Measurements from ENCODE around the gene FYCO1.
A peak's percentile ranks its signal among the peaks of the same experiment; 100 is the strongest.

FYCO1 gene

DNA sequence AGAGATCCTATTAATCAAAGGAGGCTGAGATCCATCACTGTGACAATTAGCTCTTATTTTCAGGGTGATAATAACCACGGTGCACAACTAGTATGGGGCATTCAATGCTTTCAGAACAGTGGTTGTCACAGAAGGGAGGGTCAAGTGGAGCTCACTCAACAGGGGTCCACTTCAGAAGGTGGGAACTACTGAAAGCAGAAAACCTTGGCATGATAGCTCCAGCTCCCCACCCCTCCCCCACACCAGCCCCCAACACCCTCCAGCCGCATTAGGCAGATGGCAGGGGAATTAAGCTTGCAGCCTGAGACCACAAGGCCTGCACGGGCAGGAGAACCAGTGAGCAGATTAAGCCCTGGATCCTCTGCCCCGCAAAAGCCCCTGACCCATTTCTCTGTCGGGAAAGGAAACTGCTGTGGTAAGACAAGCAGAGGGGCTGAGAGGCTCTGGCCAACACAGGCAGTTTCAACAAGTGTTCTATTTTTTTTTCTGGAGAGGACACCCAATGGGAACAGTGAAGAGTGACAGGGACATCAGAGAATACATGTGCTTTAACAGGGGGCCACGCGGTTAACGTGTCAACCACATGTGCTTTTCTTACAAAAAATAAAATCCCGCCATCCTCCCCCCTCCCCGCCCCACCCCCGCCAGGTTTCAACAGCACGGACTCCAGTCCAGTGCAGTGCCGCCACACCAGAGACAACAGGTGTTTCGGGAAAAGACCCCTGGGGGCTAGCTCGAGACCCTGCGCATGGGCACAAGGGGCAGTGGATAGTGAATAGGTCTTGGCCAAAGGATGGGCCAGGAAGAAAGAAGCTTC, 997 bp downstream of the FYCO1 start:
- no peak for TF ChIP-seq ZNF274 (IDR thresholded peaks at IDR 0.05; ENCODE audit: low read depth, low read length)
- H3K4me3 ChIP-seq (ENCODE audit: low read length): peak overlapping the region; percentile 64

DNA sequence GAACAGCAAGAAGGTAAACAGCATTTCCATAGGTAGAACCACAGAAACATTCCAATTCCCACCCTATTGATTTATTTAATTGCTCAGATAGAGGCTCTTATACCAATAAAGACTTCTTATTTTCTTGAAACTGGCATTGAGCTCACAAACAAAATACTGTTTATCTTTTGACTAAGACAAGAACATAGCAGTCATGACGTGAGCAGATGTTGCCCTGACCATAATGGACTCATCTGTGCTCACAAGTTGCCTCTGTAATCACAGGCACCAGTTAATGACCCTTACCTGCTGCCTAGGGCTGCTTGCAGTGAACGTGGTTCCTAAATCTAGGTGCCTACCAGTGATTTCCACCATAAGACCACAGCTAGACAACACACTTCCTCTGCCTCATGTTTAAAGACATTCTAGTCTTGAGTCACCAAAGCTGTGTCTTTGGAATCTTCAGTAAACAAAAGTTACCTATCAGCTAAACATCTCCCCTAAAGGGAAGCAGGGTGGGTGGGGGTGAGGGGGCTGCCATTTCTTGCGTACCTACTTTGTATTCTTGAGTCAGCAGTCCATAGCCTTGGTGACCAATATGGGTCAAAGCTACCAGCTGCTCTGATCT, 2.1 kb downstream of the FYCO1 start:
- TF ChIP-seq ZNF274 (IDR thresholded peaks at IDR 0.05; ENCODE audit: low read depth, low read length): no peak
- no peak overlapping the region for H3K4me3 ChIP-seq (ENCODE audit: low read length)

DNA sequence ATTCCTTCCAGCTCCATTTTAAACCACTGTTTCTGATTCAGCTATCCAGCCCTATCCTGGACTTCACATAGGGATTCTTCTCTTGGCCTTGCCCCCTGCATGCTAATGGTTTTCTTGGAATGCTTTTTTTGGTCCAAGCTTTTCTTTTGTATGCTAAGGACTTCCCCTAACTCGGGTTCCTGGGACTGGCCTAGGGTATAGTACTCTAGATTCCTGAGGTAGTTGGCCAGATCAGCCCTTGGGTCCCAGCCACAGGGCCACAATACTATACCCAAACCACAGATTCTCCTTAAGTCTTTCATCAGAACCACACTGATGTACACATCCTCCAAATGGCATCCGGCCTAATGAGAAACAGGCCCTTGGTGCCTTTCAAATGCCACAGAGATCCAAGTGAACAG, 2.8 kb downstream of the FYCO1 start:
- no peak for TF ChIP-seq ZNF274 (IDR thresholded peaks at IDR 0.05; ENCODE audit: low read depth, low read length)
- H3K4me3 ChIP-seq (ENCODE audit: low read length): no peak overlapping the region

DNA sequence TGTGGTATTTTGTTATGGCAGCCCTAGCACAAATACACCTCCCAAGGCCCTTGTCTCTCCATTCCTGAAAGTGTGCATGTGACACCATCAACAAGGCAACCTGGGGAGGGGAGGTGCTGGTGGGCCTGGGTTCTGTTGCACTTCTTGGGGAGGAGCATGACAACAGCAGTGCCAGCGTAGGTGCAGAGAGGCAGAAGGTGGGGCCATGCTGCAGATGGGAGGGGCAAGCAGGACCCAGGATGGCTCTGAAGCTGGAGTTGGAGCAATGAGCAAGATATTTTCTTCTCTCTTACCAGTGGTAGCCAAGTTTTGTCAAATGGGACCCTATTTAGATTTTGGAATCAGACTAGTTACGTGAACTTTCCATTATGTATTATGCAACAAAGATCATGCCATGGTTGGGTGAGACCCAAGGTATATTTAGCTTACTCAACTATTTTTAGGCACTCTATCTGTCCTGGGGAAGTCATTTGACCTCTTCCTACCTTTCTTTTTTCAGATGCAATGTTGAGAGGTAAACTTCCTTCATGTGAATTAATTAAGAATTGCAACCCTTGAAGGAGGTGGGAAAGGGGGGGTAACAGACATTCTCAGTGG, 3.4 kb downstream of the FYCO1 start:
- TF ChIP-seq ZNF274 (IDR thresholded peaks at IDR 0.05; ENCODE audit: low read depth, low read length): no peak
- H3K4me3 ChIP-seq (ENCODE audit: low read length): no peak overlapping the region

DNA sequence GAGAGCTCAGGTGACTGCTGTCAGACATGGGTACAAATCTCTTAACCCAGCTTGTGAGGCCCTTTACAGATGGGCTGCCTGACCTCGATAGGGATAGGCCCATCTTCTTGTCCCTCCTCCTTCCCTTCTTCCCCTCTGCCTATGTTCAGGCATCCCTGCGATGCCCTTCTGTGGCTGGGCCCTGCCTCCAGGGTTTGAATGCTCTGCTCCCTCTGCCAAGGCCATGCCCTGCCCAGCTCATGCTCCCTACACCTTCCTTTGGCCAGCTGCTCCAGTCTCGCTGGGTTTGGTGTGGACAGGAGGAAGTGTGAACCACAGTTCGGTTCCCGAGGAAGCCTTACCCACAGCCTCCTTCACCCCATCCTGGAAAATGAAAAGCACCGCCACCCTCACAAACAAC, 4.3 kb downstream of the FYCO1 start:
- no peak overlapping the region for H3K4me3 ChIP-seq (ENCODE audit: low read length)
- TF ChIP-seq ZNF274 (IDR thresholded peaks at IDR 0.05; ENCODE audit: low read depth, low read length): no peak

DNA sequence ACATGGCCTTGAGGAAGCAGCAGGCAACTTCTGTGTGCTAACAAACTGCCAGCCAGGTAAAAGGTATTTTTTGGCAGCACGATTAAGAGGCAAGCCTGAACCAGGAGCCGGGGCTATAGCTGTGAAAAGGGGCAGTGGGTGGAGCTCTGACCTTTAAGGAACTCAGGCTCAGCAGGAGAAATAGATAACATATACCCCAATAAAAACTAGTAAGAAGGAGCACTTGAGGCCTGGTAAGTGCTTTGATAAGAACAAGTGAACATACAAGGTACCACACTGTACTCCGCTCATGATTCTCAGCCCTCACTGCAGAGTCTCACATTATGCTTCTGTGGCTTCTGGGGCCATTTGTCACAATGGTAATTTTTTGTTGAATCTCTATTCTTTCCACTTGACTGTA, 5.4 kb downstream of the FYCO1 start:
- TF ChIP-seq ZNF274 (IDR thresholded peaks at IDR 0.05; ENCODE audit: low read depth, low read length): no peak

DNA sequence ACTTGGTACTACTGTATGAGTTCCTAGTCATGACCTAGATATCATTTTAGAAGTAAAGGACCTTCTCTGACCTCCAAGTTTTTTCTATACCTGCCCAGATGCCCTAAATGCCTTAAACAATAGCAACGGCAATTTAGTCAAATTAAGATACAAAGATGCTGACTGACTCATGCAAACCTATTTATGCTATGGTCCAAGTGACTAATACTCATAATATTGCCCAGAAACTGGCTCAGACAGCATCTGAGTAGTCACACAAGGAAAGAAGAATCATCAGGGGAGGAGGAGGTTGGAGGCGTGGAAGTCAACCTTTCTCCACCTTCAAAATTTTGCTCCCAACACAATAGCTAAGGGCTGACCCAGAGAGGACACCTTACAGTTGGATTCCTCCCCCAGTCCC, 6.8 kb downstream of the FYCO1 start:
- no peak for TF ChIP-seq ZNF274 (IDR thresholded peaks at IDR 0.05; ENCODE audit: low read depth, low read length)

More for the DNA sequence above, 5.4 kb downstream of the FYCO1 start:
- H3K4me3 ChIP-seq (ENCODE audit: low read length): no peak overlapping the region

DNA sequence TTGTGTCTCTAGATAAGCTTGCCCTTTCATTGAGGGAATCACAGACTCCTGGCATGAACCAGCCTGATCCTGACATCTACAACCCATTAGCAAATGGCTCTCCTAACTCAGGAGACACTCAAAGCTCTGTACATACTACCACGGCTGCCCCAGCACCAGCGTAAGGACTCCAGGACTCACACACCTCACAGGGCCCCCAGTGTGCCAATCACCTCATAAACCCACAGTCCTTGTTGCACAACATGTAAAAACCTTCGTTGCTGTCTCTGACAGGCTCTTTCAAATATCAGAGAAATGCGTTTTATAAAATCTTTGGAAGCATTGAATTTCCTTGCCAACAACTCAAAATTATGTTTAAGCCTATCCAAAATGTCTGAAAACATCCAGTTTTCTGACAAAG, 7.3 kb downstream of the FYCO1 start:
- no peak overlapping the region for H3K4me3 ChIP-seq (ENCODE audit: low read length)
- no peak for TF ChIP-seq ZNF274 (IDR thresholded peaks at IDR 0.05; ENCODE audit: low read depth, low read length)

More for the DNA sequence above, 6.8 kb downstream of the FYCO1 start:
- H3K4me3 ChIP-seq (ENCODE audit: low read length): no peak overlapping the region

DNA sequence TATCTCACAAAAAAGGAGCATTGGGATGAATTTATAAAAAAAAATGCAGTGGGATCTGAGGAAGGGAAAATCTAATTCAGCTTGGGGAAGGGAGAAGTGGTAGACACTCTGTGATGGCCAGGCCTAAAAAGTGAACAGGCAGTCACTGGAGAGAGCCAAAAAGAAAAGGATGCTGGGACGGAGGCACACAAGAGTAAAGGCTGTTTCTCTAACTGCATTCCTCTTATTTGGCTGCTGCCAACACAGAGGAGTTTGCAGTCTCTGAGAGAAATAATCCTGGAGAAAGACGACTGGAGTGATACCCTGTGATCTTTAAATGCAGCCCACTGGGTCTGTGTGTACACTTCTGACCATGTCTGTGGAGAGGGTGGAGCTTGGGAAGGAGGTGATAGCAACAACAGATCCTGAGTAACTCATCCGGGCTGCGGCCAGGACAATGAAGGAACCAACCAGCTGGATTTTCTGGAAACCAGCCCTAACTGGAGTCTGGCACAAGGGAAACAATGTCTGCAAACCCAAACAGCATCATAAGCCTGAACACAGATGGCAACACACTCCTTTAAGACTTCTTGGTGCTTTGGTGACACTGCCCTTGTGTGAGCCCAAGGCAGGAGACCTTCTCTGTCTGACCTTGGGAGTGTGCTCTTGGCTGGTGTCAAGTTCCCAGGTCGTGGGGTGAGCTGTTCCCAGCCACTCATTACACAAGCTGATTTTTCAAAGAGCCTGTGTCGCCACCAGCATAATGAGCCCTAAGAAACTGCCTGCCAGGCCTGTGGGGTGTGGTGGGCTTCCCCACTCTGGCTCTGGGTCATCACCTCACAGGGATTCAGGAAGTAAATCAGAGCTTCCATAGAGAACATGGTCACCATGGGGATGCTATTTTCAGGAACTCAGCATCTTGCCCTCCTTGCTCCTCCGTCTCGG, 8.0 kb downstream of the FYCO1 start:
- no peak for TF ChIP-seq ZNF274 (IDR thresholded peaks at IDR 0.05; ENCODE audit: low read depth, low read length)
- H3K4me3 ChIP-seq (ENCODE audit: low read length): no peak overlapping the region

DNA sequence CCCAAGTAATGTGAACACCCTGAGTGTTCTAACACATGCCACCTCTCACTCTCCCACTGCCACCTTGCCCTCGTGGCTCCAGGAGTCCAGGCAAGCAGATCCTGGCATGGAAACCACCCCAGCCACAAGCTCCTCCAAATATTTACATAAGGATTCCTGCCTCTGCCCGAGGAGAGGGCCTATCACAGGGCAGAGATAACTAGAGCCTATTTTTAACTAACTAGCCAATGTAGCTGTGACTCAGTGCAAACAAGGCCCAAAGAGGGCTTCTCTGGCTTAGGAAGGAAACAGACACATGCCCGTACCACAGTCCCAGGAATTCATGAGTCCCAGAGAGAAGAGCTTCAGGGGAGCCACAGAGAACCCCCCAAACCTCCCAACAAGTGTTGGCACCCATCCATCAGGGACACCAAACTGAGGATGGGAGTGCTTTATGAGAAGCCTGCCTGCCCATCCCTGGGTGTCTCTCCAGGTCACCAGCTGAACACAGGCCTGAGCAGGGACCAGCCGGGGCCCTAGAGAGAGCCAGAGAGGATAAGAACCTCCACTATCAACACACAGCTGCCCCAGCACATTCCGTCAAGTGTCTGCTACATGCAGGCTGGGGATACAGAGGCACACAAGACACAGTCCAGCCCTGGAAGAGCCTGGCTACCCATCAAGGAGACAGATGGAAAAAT, 9.2 kb downstream of the FYCO1 start:
- TF ChIP-seq ZNF274 (IDR thresholded peaks at IDR 0.05; ENCODE audit: low read depth, low read length): no peak
- no peak overlapping the region for H3K4me3 ChIP-seq (ENCODE audit: low read length)

DNA sequence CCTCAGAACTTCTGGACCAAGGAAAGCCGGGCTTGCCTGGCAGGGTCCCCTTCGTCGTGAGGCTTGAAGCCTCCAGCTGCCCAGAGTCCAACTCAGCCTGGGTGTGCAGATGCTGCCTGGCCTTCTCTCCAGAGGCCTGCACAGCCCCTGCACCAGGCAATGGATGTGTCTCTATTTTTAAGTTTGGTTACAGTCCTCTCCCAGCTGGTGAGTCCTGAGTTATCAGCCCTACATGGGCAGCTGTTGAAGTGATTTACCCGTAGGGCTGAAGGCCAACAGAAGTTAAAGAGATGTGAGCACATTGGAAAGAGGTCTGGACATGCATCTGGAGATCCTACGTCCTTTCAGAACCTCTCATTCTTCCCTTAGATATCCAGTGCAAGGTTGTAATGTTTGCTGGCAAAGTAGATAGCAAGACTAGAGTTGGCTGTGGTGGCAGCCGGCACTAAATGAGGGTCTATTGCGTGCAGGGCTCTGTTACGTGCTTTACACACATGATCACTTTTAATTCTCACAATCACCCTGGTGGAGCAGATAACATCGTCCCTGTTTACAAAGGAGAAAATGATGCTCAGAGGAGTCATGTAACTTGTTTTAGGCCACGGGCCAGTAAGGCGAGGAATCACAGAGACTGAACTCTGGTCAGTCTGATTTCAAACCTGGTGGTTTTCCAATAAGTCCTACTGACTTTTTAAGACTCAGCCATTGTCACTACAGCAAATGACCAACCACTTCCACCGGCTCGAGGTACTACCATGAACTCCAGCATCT, 9.9 kb downstream of the FYCO1 start:
- TF ChIP-seq ZNF274 (IDR thresholded peaks at IDR 0.05; ENCODE audit: low read depth, low read length): no peak
- H3K4me3 ChIP-seq (ENCODE audit: low read length): no peak overlapping the region

DNA sequence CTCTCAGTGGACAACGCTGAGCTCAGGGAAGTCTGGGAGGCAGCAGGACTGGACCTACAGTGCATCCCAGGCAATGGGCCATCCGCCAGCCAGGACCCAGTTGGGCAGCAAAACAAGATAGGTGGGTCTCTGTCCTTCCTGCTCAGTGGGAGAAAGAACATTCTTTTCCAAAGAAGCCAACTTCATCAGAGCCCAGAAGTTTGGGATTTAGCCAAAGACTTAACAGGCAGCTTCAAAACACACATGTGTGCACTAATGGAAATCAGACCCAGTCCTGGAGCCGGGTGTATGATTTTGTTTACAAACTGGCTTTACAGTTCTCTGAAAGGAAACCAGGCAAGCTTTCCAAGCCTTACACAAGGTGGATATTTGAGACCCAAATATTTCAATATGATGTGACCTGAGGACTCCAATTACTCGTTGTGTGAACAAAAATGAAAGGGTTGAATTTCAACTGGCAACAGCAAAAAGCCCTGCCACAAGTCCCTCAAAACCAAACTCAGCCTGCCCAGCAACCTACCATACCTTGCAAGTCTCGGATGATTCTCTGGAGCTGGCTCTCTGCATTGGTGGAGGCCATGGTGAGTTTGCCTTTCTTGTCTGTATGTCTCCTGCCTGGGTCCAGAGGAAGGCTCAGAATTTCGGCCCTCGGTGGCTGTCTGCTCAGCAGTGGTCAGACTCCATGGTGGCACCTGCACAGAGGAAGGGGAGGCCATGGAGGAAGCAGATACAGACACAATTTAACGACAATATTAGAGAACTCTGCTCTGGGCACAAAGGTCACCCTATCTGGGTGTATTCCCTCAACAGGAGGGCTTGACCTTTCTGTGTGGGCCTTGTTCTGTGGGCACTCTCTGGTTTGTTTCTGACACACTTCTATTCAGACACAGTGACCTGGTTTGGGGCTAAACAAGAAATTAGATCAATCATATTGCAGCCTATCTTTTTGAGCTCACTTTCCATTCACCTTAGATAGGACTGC, 11.0 kb downstream of the FYCO1 start:
- no peak for TF ChIP-seq ZNF274 (IDR thresholded peaks at IDR 0.05; ENCODE audit: low read depth, low read length)
- H3K4me3 ChIP-seq (ENCODE audit: low read length): no peak overlapping the region
